H1 (cell line): ENCODE measurements around the gene KCNA1. TPM values are rescaled to one million over a fixed set of nuclear protein-coding genes. Genes with fewer than 3 reads are reported as not detected.

Experiments used
- polyA plus RNA-seq, 7 experiments: library from polyadenylated mRNA; depleted of rRNA in 3 of 7; stranded (reverse) in 5 of 7; unstranded in 2 of 7; fragments of >200 nt in 5 of 7; fragments of 200-250 nt in 2 of 7; gene quantifications; 1 replicate in 5 of 7; 2 replicates in 1 of 7; 4 replicates in 1 of 7; pipeline versions ENCODE4 v1.2.1 to v1.2.3, GENCODE V29; 2011 to 2013; ENCODE audit warnings: missing spikeins in 2 of 7, mixed read lengths in 2 of 7
- total RNA-seq: library from RNA; stranded (reverse); fragmentation: NEBNext Ultra II Directional; extraction: Animal tissue kit (Norgen Biotek cat#: 25700); gene quantifications from 2 replicates; pipeline ENCODE4 v1.2.1, GENCODE V29; 2021
- TF ChIP-seq, protein P1 (sequence below): fragments of 300-600 bp; sonication (generic); IDR thresholded peaks from 2 replicates; pipeline ENCODE4 v1.7.1; 2012; ENCODE audit warnings: low read length, moderate library complexity, mild to moderate bottlenecking, inconsistent platforms; ENCODE audit not compliant: insufficient replicate concordance

The KCNA1 gene
- total and polyA plus RNA-seq, 2 of the 8 experiments (the other 6 are each of a cell fraction or from before 2014, with no cell fraction given), result 0.23 to 0.30 TPM

DNA sequence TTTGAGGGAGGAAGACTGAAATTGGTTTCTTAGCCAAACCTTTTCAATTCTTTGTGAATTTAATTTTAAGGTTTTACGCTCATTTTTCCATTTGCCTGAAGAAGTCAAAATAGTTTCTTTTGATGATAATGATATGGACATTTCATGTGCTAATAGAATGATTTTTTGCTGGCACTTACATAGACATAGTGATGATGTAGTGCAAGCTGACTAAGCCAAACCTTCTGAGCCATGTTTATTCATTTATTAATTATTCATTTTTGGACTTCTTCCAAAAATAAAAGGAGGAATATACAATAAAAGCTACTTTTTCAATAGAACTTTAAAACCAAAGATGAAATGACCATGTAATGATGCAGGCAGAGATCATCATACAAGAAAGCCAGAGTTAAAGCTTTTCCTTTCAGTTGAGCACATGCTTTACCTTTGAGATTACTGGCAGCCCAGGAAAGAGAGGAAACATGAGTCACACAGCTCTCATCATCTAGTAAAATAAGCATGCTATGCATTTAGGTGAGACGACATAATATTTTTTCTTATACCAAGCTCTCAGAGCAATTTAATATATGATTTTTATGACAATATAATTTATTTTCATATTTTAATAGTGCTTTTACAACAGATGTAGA, 24.8 kb downstream of the KCNA1 start (continued):
- TF ChIP-seq, protein P1, sequence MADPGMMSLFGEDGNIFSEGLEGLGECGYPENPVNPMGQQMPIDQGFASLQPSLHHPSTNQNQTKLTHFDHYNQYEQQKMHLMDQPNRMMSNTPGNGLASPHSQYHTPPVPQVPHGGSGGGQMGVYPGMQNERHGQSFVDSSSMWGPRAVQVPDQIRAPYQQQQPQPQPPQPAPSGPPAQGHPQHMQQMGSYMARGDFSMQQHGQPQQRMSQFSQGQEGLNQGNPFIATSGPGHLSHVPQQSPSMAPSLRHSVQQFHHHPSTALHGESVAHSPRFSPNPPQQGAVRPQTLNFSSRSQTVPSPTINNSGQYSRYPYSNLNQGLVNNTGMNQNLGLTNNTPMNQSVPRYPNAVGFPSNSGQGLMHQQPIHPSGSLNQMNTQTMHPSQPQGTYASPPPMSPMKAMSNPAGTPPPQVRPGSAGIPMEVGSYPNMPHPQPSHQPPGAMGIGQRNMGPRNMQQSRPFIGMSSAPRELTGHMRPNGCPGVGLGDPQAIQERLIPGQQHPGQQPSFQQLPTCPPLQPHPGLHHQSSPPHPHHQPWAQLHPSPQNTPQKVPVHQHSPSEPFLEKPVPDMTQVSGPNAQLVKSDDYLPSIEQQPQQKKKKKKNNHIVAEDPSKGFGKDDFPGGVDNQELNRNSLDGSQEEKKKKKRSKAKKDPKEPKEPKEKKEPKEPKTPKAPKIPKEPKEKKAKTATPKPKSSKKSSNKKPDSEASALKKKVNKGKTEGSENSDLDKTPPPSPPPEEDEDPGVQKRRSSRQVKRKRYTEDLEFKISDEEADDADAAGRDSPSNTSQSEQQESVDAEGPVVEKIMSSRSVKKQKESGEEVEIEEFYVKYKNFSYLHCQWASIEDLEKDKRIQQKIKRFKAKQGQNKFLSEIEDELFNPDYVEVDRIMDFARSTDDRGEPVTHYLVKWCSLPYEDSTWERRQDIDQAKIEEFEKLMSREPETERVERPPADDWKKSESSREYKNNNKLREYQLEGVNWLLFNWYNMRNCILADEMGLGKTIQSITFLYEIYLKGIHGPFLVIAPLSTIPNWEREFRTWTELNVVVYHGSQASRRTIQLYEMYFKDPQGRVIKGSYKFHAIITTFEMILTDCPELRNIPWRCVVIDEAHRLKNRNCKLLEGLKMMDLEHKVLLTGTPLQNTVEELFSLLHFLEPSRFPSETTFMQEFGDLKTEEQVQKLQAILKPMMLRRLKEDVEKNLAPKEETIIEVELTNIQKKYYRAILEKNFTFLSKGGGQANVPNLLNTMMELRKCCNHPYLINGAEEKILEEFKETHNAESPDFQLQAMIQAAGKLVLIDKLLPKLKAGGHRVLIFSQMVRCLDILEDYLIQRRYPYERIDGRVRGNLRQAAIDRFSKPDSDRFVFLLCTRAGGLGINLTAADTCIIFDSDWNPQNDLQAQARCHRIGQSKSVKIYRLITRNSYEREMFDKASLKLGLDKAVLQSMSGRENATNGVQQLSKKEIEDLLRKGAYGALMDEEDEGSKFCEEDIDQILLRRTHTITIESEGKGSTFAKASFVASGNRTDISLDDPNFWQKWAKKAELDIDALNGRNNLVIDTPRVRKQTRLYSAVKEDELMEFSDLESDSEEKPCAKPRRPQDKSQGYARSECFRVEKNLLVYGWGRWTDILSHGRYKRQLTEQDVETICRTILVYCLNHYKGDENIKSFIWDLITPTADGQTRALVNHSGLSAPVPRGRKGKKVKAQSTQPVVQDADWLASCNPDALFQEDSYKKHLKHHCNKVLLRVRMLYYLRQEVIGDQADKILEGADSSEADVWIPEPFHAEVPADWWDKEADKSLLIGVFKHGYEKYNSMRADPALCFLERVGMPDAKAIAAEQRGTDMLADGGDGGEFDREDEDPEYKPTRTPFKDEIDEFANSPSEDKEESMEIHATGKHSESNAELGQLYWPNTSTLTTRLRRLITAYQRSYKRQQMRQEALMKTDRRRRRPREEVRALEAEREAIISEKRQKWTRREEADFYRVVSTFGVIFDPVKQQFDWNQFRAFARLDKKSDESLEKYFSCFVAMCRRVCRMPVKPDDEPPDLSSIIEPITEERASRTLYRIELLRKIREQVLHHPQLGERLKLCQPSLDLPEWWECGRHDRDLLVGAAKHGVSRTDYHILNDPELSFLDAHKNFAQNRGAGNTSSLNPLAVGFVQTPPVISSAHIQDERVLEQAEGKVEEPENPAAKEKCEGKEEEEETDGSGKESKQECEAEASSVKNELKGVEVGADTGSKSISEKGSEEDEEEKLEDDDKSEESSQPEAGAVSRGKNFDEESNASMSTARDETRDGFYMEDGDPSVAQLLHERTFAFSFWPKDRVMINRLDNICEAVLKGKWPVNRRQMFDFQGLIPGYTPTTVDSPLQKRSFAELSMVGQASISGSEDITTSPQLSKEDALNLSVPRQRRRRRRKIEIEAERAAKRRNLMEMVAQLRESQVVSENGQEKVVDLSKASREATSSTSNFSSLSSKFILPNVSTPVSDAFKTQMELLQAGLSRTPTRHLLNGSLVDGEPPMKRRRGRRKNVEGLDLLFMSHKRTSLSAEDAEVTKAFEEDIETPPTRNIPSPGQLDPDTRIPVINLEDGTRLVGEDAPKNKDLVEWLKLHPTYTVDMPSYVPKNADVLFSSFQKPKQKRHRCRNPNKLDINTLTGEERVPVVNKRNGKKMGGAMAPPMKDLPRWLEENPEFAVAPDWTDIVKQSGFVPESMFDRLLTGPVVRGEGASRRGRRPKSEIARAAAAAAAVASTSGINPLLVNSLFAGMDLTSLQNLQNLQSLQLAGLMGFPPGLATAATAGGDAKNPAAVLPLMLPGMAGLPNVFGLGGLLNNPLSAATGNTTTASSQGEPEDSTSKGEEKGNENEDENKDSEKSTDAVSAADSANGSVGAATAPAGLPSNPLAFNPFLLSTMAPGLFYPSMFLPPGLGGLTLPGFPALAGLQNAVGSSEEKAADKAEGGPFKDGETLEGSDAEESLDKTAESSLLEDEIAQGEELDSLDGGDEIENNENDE, result no peak
